T-helper 9 cell (primary cell): ENCODE data around the gene RMDN2.

Source experiments
- DNase-seq: peaks from one replicate; pipeline ENCODE4 v3.0.0-alpha.2; 2020

RMDN2 gene

DNA sequence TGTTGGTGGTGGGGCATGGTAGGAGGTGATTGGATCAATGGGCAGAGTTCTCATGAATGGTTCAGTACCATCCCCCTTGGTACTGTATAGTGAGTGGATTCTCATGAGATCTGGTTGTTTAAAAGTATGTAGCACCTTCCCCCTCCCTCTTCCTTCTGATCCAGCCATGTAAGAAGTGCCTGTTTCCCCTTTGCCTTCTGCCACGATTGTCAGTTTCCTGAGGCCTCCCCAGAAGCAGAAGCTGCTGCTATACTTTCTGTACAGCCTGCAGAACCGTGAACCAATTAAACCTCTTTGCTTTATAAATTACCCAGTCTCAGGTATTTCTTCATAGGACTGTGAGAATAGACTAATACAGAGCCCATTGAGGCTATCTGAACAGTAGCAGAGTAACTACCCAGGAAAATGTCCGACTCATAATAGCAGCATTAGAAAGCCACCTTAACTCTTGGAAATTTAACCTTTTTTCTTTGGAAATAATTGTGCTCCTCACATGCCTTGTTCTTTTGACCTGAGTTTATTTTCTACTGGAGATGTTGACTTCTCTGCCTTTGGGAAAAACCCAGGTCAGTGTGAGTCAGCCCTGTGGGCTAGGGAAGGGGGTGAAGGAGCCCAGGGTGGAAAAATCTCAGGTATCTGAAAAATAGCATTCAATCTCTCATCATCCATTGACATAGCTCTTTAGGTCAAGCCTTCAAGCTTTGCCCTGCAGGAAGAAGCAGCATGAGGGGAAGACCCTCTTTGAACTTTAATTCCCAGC lies 132.7 kb downstream of the RMDN2 start:
- no peak for DNase-seq

DNA sequence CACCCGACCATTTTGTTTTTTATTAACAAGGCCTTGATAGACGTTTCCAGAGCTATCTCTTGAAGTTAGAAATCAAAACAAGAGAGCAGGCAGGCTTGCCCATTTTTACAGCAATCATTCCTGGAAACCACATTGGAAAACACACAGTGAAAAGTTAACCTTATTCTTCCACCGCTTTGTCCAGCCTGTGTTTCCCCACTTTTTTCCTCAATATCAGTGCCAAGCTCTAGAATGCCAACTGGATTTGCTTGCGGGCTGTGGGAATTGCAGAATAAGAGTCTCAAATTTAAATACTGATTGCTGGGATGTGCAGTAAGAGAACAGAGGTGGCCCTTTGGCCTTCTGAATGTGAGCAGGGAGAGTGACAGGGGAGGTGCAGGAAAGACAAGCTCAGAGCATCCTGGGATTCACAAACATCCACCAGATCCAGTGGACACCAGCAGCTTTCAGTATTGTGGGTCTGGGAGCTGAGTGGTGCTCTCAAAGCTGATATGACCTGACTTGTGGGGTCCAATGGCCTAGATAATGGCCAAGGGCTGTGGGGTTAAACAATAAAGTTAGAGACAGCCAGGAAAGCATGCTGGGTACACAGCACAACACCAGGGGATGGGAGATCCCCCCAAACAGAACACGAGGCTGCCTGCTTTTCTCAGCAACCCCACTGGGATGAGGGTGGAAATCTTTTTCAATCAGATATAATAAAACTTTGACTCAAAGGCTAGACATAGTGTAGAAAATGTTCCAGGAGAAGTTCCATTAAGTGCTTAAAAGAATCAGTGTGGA lies 135.3 kb downstream of the RMDN2 start:
- no peak for DNase-seq

DNA sequence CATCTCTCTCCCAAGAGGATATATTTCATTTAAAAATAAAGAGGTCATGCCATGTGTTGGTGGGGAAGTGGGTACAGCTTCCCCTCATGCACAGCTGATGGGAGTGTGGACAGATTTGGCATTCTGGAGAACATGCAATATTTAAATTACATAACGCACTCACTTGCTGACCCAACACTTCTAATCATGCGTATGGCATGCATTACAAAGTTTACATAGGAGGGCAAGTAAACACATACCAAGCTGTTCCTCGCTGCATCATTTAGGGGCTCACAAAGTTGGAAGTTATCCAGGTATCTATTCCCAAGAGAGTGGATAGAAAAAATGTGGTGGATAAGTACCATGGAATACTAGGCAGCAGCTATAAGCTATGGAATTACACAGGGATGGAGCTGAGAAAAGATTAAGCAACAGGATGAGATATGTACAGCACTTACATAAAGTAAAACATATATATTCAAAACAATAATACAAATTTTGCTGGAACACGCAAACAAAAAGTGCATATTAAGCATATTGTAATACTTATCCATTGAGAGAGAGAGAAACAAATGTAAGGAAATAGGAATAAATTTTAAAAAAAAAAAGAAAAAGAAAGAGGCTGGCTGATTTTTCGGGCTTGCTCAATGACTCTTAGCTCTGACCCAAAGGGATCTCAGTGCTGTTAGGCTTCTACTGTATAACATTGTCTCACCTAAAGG lies 139.9 kb downstream of the RMDN2 start:
- DNase-seq: no peak

DNA sequence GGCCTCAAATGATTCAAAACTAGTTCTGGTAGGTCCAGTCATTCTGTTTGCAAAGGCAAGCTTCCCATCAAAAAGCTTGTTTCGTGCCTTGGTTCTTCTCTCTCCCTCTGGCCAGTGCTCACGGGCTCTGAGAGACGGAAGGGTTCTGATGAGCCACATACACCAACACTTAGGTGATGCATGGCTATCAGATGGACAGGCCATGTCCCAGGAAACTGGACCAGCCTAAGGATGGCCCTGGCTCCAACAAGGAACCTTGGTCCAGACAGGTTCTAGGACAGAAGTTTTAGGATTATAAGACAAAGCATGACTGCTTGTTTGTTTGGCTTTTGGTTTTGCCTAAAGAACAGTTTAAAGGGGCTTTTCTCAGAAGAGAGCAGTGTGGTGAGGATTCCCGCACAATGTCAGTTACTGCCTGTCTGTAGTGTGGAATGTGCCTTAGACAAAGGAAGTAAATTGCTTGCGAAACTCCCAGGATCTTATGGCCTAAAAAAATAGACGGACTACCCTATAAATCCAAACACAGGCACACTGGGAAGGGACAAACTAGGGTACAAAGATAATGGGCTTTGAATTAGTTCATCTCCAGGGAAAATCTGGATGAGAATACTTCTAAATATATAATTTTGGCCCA lies 140.5 kb downstream of the RMDN2 start:
- no peak for DNase-seq

DNA sequence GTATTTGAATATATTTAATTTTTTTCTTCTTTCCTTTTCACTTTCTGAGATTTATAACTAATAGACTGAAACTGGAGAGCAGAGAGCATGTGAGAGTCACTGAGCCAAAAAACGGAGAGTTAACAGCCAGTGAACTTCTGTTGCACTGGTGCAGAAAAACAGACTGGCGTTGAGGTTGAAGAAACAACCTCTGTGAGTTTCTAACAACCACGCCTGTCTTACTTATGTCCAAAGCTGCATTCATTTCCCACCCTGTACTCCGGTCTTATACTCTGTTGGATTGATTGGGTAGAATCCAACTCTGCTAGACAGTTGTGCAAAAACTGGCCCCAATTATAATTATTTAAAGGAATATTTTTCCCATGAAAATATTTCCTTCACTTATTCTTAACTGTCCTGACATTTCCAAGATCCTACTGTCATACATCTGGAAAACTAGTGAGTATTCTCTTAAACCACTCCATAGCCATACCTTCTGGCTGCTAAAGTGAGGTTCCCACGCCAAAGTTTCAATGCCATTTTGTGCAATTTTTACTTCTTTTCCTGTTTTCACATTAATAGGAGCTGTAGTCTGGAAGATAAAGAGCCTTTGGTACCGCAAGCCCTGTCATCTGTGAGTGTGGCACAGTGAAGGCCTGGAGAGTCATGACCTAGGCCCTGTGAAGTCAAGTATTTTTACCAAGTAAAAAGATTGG lies 141.5 kb downstream of the RMDN2 start:
- no peak for DNase-seq
